ENCODE measurements around the gene NCKAP5L.

The NCKAP5L gene

GRCh38 chr12:49806321-49806813 is 21.8 kb downstream of the NCKAP5L start:
- H3K9ac ChIP-seq (ENCODE audit: low read depth, low read length, poor library complexity, severe bottlenecking): no peak overlapping the region
- H3K4me3 ChIP-seq (ENCODE audit: low read length, poor library complexity, severe bottlenecking): no peak overlapping the region

GRCh38 chr12:49805409-49805808 is 22.8 kb downstream of the NCKAP5L start:
- peaks cover 46% of the 10 kb centered on the region; the same call in 1 of the 2 replicates for H3K36me3 ChIP-seq (ENCODE audit: insufficient read depth, low read length)
- no peak overlapping the region for H3K9ac ChIP-seq (ENCODE audit: low read depth, low read length, poor library complexity, severe bottlenecking)
- H3K4me3 ChIP-seq (ENCODE audit: low read length, poor library complexity, severe bottlenecking): no peak overlapping the region
- no peaks in the 10 kb centered on the region for H3K9me2 ChIP-seq (replicated peaks; ENCODE audit: low read depth, low read length)
- no peaks in the 10 kb centered on the region for H3K9me3 ChIP-seq (ENCODE audit: insufficient read depth, low read depth, low read length)
- no peak overlapping the region for H3K4me2 ChIP-seq (ENCODE audit: low read depth, low read length, poor library complexity, severe bottlenecking)
- no peak overlapping the region for H2AFZ ChIP-seq (ENCODE audit: low read length)
- H4K20me1 ChIP-seq (ENCODE audit: insufficient read depth, low read length, poor library complexity, severe bottlenecking): no peaks in the 10 kb centered on the region
- no peaks in the 10 kb centered on the region for H3K4me1 ChIP-seq (ENCODE audit: insufficient read depth, low read length, poor library complexity, severe bottlenecking)
- TF ChIP-seq, protein P1, sequence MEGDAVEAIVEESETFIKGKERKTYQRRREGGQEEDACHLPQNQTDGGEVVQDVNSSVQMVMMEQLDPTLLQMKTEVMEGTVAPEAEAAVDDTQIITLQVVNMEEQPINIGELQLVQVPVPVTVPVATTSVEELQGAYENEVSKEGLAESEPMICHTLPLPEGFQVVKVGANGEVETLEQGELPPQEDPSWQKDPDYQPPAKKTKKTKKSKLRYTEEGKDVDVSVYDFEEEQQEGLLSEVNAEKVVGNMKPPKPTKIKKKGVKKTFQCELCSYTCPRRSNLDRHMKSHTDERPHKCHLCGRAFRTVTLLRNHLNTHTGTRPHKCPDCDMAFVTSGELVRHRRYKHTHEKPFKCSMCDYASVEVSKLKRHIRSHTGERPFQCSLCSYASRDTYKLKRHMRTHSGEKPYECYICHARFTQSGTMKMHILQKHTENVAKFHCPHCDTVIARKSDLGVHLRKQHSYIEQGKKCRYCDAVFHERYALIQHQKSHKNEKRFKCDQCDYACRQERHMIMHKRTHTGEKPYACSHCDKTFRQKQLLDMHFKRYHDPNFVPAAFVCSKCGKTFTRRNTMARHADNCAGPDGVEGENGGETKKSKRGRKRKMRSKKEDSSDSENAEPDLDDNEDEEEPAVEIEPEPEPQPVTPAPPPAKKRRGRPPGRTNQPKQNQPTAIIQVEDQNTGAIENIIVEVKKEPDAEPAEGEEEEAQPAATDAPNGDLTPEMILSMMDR (conservative IDR thresholded peaks at IDR 0.05; ENCODE audit: low read length): no peak
- no peak for TF ChIP-seq EZH2phosphoT487 (IDR thresholded peaks at IDR 0.05; ENCODE audit: borderline replicate concordance)
- no peaks in the 10 kb centered on the region for H3F3A ChIP-seq (ENCODE audit: low read depth)
- H3K27me3 ChIP-seq (ENCODE audit: insufficient read depth, low read length, poor library complexity, severe bottlenecking): no peaks in the 10 kb centered on the region
- peaks cover 6% of the 10 kb centered on the region; the same call in 1 of the 2 replicates for H3K79me2 ChIP-seq (ENCODE audit: insufficient read depth, low read length)

More at GRCh38 chr12:49806321-49806813, 21.8 kb downstream of the NCKAP5L start:
- peaks cover under 1% of the 10 kb centered on the region for H3K4me1 ChIP-seq (ENCODE audit: insufficient read depth, low read length, poor library complexity, severe bottlenecking)
- no peak overlapping the region for H3K4me2 ChIP-seq (ENCODE audit: low read depth, low read length, poor library complexity, severe bottlenecking)
- peaks cover 38% of the 10 kb centered on the region; the same call in 1 of the 2 replicates for H3K36me3 ChIP-seq (ENCODE audit: insufficient read depth, low read length)
- H3F3A ChIP-seq (ENCODE audit: low read depth): no peaks in the 10 kb centered on the region
- no peaks in the 10 kb centered on the region for H3K27me3 ChIP-seq (ENCODE audit: insufficient read depth, low read length, poor library complexity, severe bottlenecking)
- no peaks in the 10 kb centered on the region for H4K20me1 ChIP-seq (ENCODE audit: insufficient read depth, low read length, poor library complexity, severe bottlenecking)
- H3K79me2 ChIP-seq (ENCODE audit: insufficient read depth, low read length): peaks cover 6% of the 10 kb centered on the region; the same call in 1 of the 2 replicates
- H3K9me2 ChIP-seq (replicated peaks; ENCODE audit: low read depth, low read length): no peaks in the 10 kb centered on the region
- H3K9me3 ChIP-seq (ENCODE audit: insufficient read depth, low read depth, low read length): no peaks in the 10 kb centered on the region
- H2AFZ ChIP-seq (ENCODE audit: low read length): no peak overlapping the region
- TF ChIP-seq, protein P1 (conservative IDR thresholded peaks at IDR 0.05; ENCODE audit: low read length): no peak
- TF ChIP-seq EZH2phosphoT487 (IDR thresholded peaks at IDR 0.05; ENCODE audit: borderline replicate concordance): no peak

- no peak overlapping the region for H3K9ac ChIP-seq (ENCODE audit: low read depth, low read length, poor library complexity, severe bottlenecking)
- H3K4me1 ChIP-seq (ENCODE audit: insufficient read depth, low read length, poor library complexity, severe bottlenecking): no peaks in the 10 kb centered on the region
- no peak for TF ChIP-seq EZH2phosphoT487 (IDR thresholded peaks at IDR 0.05; ENCODE audit: borderline replicate concordance)
- TF ChIP-seq, protein P1 (conservative IDR thresholded peaks at IDR 0.05; ENCODE audit: low read length): no peak
- no peak overlapping the region for H3K4me3 ChIP-seq (ENCODE audit: low read length, poor library complexity, severe bottlenecking)
- no peaks in the 10 kb centered on the region for H3K27me3 ChIP-seq (ENCODE audit: insufficient read depth, low read length, poor library complexity, severe bottlenecking)
- peaks cover 6% of the 10 kb centered on the region; the same call in 1 of the 2 replicates for H3K79me2 ChIP-seq (ENCODE audit: insufficient read depth, low read length)
- no peak overlapping the region for H2AFZ ChIP-seq (ENCODE audit: low read length)
- peaks cover 50% of the 10 kb centered on the region; the same call in 1 of the 2 replicates for H3K36me3 ChIP-seq (ENCODE audit: insufficient read depth, low read length)
- no peaks in the 10 kb centered on the region for H3K9me2 ChIP-seq (replicated peaks; ENCODE audit: low read depth, low read length)
- no peaks in the 10 kb centered on the region for H3K9me3 ChIP-seq (ENCODE audit: insufficient read depth, low read depth, low read length)
- no peaks in the 10 kb centered on the region for H4K20me1 ChIP-seq (ENCODE audit: insufficient read depth, low read length, poor library complexity, severe bottlenecking)
- no peaks in the 10 kb centered on the region for H3F3A ChIP-seq (ENCODE audit: low read depth)
- no peak overlapping the region for H3K4me2 ChIP-seq (ENCODE audit: low read depth, low read length, poor library complexity, severe bottlenecking)
Observed at GRCh38 chr12:49804821-49805220, 23.4 kb downstream of the NCKAP5L start.
